HEK293 (cell line): ENCODE results near the gene MCM6.

ENCODE experiments used
- CTCF ChIA-PET: fragments of 350-600 bp; formaldehyde crosslinking; extraction: SDS; loops from one replicate; lab custom pipeline; 2021; ENCODE audit warnings: antibody characterized with exemption; lab: Yijun Ruan, JAX
- POLR2A ChIA-PET: fragments of 300-600 bp; formaldehyde crosslinking; extraction: SDS; loops from one replicate; lab custom pipeline; 2020; ENCODE audit warnings: antibody characterized with exemption, inconsistent platforms; lab: Yijun Ruan, JAX
- H3K27ac ChIP-seq: fragments of 200-500 bp; sonication (Bioruptor generic); 2 replicates; pipeline ENCODE4 v1.5.1; 2014; ENCODE audit warnings: low read depth, low read length, control low read depth, inconsistent platforms; ENCODE audit errors: extremely low read depth
- H3K36me3 ChIP-seq, 2 experiments: fragments of 200-500 bp in 1 of 2; sonication (Bioruptor generic) in 1 of 2; 1 replicate in 1 of 2; 2 replicates in 1 of 2; pipeline ENCODE4 v1.5.1; 2014 to 2017; ENCODE audit warnings: inconsistent platforms in 2 of 2, low read length in 2 of 2; ENCODE audit not compliant: control insufficient read depth in 2 of 2, insufficient read depth in 1 of 2
- H3K4me1 ChIP-seq: fragments of 200-500 bp; sonication (Bioruptor generic); 2 replicates; pipeline ENCODE4 v1.5.1; 2014; ENCODE audit warnings: mild to moderate bottlenecking, low read length, inconsistent platforms; ENCODE audit not compliant: control insufficient read depth, insufficient read depth
- H3K4me3 ChIP-seq: 2 replicates; pipeline ENCODE4 v1.5.1; 2011; ENCODE audit warnings: low read depth, mild to moderate bottlenecking, control low read depth, low read length, moderate library complexity
- H3K9me3 ChIP-seq: fragments of 200-500 bp; sonication (Bioruptor generic); 2 replicates; pipeline ENCODE4 v1.5.1; 2014; ENCODE audit warnings: low read depth, low read length, inconsistent platforms; ENCODE audit not compliant: control insufficient read depth, insufficient read depth
- EGR2 ChIP-seq: fragments of 450-650 bp; formaldehyde crosslinking; IDR thresholded peaks from 2 replicates; pipeline ENCODE4 v1.5.1; 2016; ENCODE audit warnings: low read depth, missing biosample characterization, missing genetic modification characterization
- GLI4 ChIP-seq: fragments of 450-650 bp; formaldehyde crosslinking; IDR thresholded peaks from 2 replicates; pipeline ENCODE4 v1.5.1; 2016; ENCODE audit warnings: missing biosample characterization, missing genetic modification characterization
- HOXA7 ChIP-seq: sonication (generic); formaldehyde crosslinking; IDR thresholded peaks from 2 replicates; pipeline ENCODE4 v1.8.1; 2022; ENCODE audit warnings: missing genetic modification reagents, borderline replicate concordance
- HOXC10 ChIP-seq: sonication (generic); formaldehyde crosslinking; IDR thresholded peaks from 2 replicates; pipeline ENCODE4 v1.8.1; 2023; ENCODE audit warnings: mild to moderate bottlenecking, missing genetic modification reagents
- IKZF3 ChIP-seq: fragments of 450-650 bp; IDR thresholded peaks from 2 replicates; pipeline ENCODE4 v1.5.0; 2018; ENCODE audit warnings: missing biosample characterization, mild to moderate bottlenecking, missing genetic modification characterization, moderate library complexity
- KLF16 ChIP-seq: fragments of 450-650 bp; formaldehyde crosslinking; IDR thresholded peaks from 2 replicates; pipeline ENCODE4 v1.5.1; 2017; ENCODE audit warnings: missing biosample characterization, missing genetic modification characterization
- KLF8 ChIP-seq: fragments of 450-650 bp; formaldehyde crosslinking; IDR thresholded peaks from 2 replicates; pipeline ENCODE4 v1.5.1; 2016; ENCODE audit warnings: missing biosample characterization, missing genetic modification characterization
- KLF9 ChIP-seq: fragments of 450-650 bp; formaldehyde crosslinking; IDR thresholded peaks from 2 replicates; pipeline ENCODE4 v1.5.1; 2016; ENCODE audit warnings: missing biosample characterization, missing genetic modification characterization, low read depth
- PBX3 ChIP-seq: sonication (generic); formaldehyde crosslinking; IDR thresholded peaks from 2 replicates; pipeline ENCODE4 v1.8.1; 2022; ENCODE audit warnings: mild to moderate bottlenecking, moderate library complexity, missing genetic modification reagents
- SCRT1 ChIP-seq: fragments of 450-650 bp; formaldehyde crosslinking; IDR thresholded peaks from 2 replicates; pipeline ENCODE4 v1.5.1; 2016; ENCODE audit warnings: missing biosample characterization, missing genetic modification characterization, borderline replicate concordance
- SCRT2 ChIP-seq: fragments of 450-650 bp; formaldehyde crosslinking; IDR thresholded peaks from 2 replicates; pipeline ENCODE4 v1.5.1; 2016; ENCODE audit warnings: missing biosample characterization, missing genetic modification characterization
- SP2 ChIP-seq: fragments of 450-650 bp; formaldehyde crosslinking; IDR thresholded peaks from 2 replicates; pipeline ENCODE4 v1.5.1; 2016; ENCODE audit warnings: missing biosample characterization, missing genetic modification characterization
- SP3 ChIP-seq: fragments of 450-650 bp; formaldehyde crosslinking; IDR thresholded peaks from 2 replicates; pipeline ENCODE4 v1.5.1; 2016; ENCODE audit warnings: missing biosample characterization, missing genetic modification characterization
- ZBTB1 ChIP-seq: fragments of 450-650 bp; formaldehyde crosslinking; IDR thresholded peaks from 2 replicates; pipeline ENCODE4 v1.5.1; 2016; ENCODE audit warnings: missing biosample characterization, missing genetic modification characterization
- ZBTB8A ChIP-seq: fragments of 450-650 bp; formaldehyde crosslinking; IDR thresholded peaks from 2 replicates; pipeline ENCODE4 v1.5.1; 2016; ENCODE audit warnings: missing biosample characterization, missing genetic modification characterization
- ZFHX2 ChIP-seq: fragments of 450-650 bp; formaldehyde crosslinking; conservative IDR thresholded peaks from 2 replicates; pipeline ENCODE4 v1.5.1; 2016; ENCODE audit warnings: missing biosample characterization, missing genetic modification characterization
- ZFP37 ChIP-seq: fragments of 450-650 bp; formaldehyde crosslinking; IDR thresholded peaks from 2 replicates; pipeline ENCODE4 v1.5.1; 2016; ENCODE audit warnings: missing biosample characterization, missing genetic modification characterization
- ZNF121 ChIP-seq: fragments of 450-650 bp; formaldehyde crosslinking; IDR thresholded peaks from 2 replicates; pipeline ENCODE4 v1.5.1; 2016; ENCODE audit warnings: missing biosample characterization, missing genetic modification characterization
- ZNF146 ChIP-seq: fragments of 450-650 bp; formaldehyde crosslinking; IDR thresholded peaks from 2 replicates; pipeline ENCODE4 v1.5.1; 2016; ENCODE audit warnings: missing biosample characterization, missing genetic modification characterization
- ZNF157 ChIP-seq: fragments of 450-650 bp; formaldehyde crosslinking; IDR thresholded peaks from 2 replicates; pipeline ENCODE4 v1.5.1; 2016; ENCODE audit warnings: missing biosample characterization, missing genetic modification characterization
- ZNF184 ChIP-seq: fragments of 450-650 bp; IDR thresholded peaks from 2 replicates; pipeline ENCODE4 v1.5.1; 2018; ENCODE audit warnings: missing biosample characterization, mild to moderate bottlenecking, missing genetic modification characterization
- ZNF202 ChIP-seq: fragments of 450-650 bp; formaldehyde crosslinking; IDR thresholded peaks from 2 replicates; pipeline ENCODE4 v1.5.1; 2016; ENCODE audit warnings: missing biosample characterization, missing genetic modification characterization, borderline replicate concordance
- ZNF341 ChIP-seq: fragments of 450-650 bp; formaldehyde crosslinking; IDR thresholded peaks from 2 replicates; pipeline ENCODE4; 2016; ENCODE audit warnings: low read depth, missing biosample characterization, missing genetic modification characterization
- ZNF544 ChIP-seq: fragments of 450-650 bp; formaldehyde crosslinking; IDR thresholded peaks from 2 replicates; pipeline ENCODE4 v1.5.0; 2017; ENCODE audit warnings: missing biosample characterization, missing genetic modification characterization
- ZNF549 ChIP-seq: fragments of 450-650 bp; IDR thresholded peaks from 2 replicates; pipeline ENCODE4 v1.5.1; 2018; ENCODE audit warnings: missing biosample characterization, missing genetic modification characterization, mild to moderate bottlenecking, inconsistent platforms, moderate library complexity
- ZNF555 ChIP-seq: fragments of 450-650 bp; formaldehyde crosslinking; conservative IDR thresholded peaks from 2 replicates; pipeline ENCODE4 v1.5.1; 2017; ENCODE audit warnings: missing biosample characterization, mild to moderate bottlenecking, missing genetic modification characterization, inconsistent platforms
- ZNF571 ChIP-seq: fragments of 450-650 bp; formaldehyde crosslinking; IDR thresholded peaks from 2 replicates; pipeline ENCODE4 v1.5.0; 2017; ENCODE audit warnings: missing biosample characterization, missing genetic modification characterization
- ZNF596 ChIP-seq: fragments of 450-650 bp; IDR thresholded peaks from 2 replicates; pipeline ENCODE4 v1.5.0; 2018; ENCODE audit warnings: missing biosample characterization, mild to moderate bottlenecking, missing genetic modification characterization, moderate library complexity
- ZNF626 ChIP-seq: fragments of 450-650 bp; sonication (Bioruptor Pico); formaldehyde crosslinking; IDR thresholded peaks from 2 replicates; pipeline ENCODE4 v1.5.1; 2018; ENCODE audit warnings: missing biosample characterization, missing genetic modification characterization, inconsistent platforms
- ZXDB ChIP-seq: fragments of 450-650 bp; formaldehyde crosslinking; IDR thresholded peaks from 2 replicates; pipeline ENCODE4 v1.5.1; 2016; ENCODE audit warnings: missing biosample characterization, missing genetic modification characterization
- TF ChIP-seq, protein P1 (sequence below): fragments of 450-650 bp; formaldehyde crosslinking; IDR thresholded peaks from 2 replicates; pipeline ENCODE4 v1.5.1; 2017; ENCODE audit warnings: missing biosample characterization, mild to moderate bottlenecking, missing genetic modification characterization, moderate library complexity
- TF ChIP-seq, protein P2 (sequence below): fragments of 450-650 bp; formaldehyde crosslinking; optimal IDR thresholded peaks from 2 replicates; pipeline ENCODE3; 2016; ENCODE audit warnings: missing biosample characterization, mild to moderate bottlenecking, missing genetic modification characterization
- TF ChIP-seq, protein P3 (sequence below): fragments of 450-650 bp; formaldehyde crosslinking; IDR thresholded peaks from 2 replicates; pipeline ENCODE4 v1.5.1; 2016; ENCODE audit warnings: missing biosample characterization, missing genetic modification characterization
- TF ChIP-seq, protein P4 (sequence below): fragments of 450-650 bp; formaldehyde crosslinking; IDR thresholded peaks from 2 replicates; pipeline ENCODE4 v1.5.1; 2017; ENCODE audit warnings: missing biosample characterization, missing genetic modification characterization

The MCM6 gene

DNA sequence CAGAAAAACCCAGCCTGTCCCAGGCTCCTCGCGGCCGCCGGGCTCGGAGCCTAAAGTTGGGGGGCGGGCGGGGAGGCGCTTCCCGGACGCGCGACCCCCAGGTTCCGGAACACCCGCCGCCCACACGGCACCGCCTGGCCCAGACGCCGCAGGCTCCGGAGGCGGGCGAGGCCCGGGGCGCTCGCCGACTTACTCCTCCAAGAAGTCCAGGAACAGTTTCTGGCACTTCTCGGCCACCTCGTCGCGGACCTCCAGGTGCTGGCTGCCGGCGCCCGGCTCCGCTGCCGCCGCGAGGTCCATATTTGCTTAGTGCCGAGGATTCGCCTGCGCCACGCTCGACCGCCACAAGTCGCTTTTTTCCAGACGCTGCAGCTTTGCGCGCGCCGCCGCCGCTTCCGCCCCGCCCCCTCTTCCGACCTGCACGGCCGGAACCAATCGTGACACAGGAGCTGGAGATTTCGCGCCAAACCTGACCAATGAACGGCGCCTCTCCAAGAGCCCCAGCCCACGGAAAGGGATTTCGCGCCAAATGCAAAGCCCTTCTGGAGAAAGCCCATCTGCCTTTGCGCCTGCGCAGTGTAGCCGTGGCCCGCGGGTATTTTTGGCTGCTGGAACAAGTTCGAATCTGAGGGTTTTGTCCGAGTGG is at the start of gene MCM6:
Gene MCM6, minus strand, starts transcription at position 378 of the 646 bp plus-strand sequence. Its CDS starts 78 bp downstream, at position 300.
- Histone ChIP-seq H3K27ac (peak within 1 kb of the TSS; percentile 89), H3K9me3 (no peaks in the 10 kb centered on the region), H3K36me3 (peaks cover 12 to 37% of the 10 kb centered on the region in 2 experiments), H3K4me1 (peaks cover 4% of the 10 kb centered on the region; the same call in 1 of the 2 replicates), H3K4me3 (peak within 1 kb of the TSS; percentile 82)
- ChIA-PET POLR2A (interaction anchor here (0.5 to 1.8 kb wide), 5 partner anchors 8 to 109 kb away, joined by 3 to 7 read pairs (median 3); partner anchors contain the start of gene DARS1), CTCF (interaction anchor here (0.6 kb wide), 1 partner anchor 535 kb away, joined by 4 read pairs; no protein-coding TSS in a partner anchor)
- TF ChIP-seq ZNF596 (tag by site-specific recombination) = no peak
- no peak for TF ChIP-seq ZNF202
- peak; percentile 98 for TF ChIP-seq PBX3 (CRISPR knock-in tag)
- peak; percentile 92; the same call in 1 of the 2 replicates for TF ChIP-seq HOXA7 (CRISPR knock-in tag)
- TF ChIP-seq ZNF571 (tag by site-specific recombination) = no peak
- TF ChIP-seq ZNF549 (tag by site-specific recombination) = no peak
- peak; percentile 70 for TF ChIP-seq SP3
- peak; percentile 59; the same call in 1 of the 2 replicates for TF ChIP-seq KLF16 (tag by site-specific recombination)
- no peak for TF ChIP-seq ZNF555 (tag by site-specific recombination)
- TF ChIP-seq SP2 (tag by site-specific recombination) = peak; percentile 95
- TF ChIP-seq KLF9 (tag by site-specific recombination) = peak; percentile 26; the same call in 1 of the 2 replicates
- TF ChIP-seq ZNF184 (tag by site-specific recombination) = no peak
- TF ChIP-seq ZFP37 = no peak
- TF ChIP-seq ZXDB (tag by site-specific recombination) = peak; percentile 63
- TF ChIP-seq SCRT1 (tag by site-specific recombination) = no peak
- TF ChIP-seq, protein P1, sequence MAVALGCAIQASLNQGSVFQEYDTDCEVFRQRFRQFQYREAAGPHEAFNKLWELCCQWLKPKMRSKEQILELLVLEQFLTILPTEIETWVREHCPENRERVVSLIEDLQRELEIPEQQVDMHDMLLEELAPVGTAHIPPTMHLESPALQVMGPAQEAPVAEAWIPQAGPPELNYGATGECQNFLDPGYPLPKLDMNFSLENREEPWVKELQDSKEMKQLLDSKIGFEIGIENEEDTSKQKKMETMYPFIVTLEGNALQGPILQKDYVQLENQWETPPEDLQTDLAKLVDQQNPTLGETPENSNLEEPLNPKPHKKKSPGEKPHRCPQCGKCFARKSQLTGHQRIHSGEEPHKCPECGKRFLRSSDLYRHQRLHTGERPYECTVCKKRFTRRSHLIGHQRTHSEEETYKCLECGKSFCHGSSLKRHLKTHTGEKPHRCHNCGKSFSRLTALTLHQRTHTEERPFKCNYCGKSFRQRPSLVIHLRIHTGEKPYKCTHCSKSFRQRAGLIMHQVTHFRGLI (tag by site-specific recombination) = 0 out of 2 replicates have a peak, but pooled peaks have one; percentile 26
- TF ChIP-seq ZNF121 (tag by site-specific recombination) = no peak
- peak; percentile 32; the same call in 1 of the 2 replicates for TF ChIP-seq KLF8 (tag by site-specific recombination)
- TF ChIP-seq ZNF341 (tag by site-specific recombination) = peak; percentile 30; the same call in 1 of the 2 replicates
- no peak for TF ChIP-seq GLI4 (tag by site-specific recombination)
- no peak for TF ChIP-seq ZNF146 (tag by site-specific recombination)
- TF ChIP-seq, protein P2, sequence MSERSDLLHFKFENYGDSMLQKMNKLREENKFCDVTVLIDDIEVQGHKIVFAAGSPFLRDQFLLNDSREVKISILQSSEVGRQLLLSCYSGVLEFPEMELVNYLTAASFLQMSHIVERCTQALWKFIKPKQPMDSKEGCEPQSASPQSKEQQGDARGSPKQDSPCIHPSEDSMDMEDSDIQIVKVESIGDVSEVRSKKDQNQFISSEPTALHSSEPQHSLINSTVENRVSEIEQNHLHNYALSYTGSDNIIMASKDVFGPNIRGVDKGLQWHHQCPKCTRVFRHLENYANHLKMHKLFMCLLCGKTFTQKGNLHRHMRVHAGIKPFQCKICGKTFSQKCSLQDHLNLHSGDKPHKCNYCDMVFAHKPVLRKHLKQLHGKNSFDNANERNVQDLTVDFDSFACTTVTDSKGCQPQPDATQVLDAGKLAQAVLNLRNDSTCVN = peak; percentile 84
- 0 out of 2 replicates have a peak, but pooled peaks have one; percentile 42 for TF ChIP-seq IKZF3 (tag by site-specific recombination)
- no peak for TF ChIP-seq ZBTB1 (tag by site-specific recombination)
- TF ChIP-seq, protein P3, sequence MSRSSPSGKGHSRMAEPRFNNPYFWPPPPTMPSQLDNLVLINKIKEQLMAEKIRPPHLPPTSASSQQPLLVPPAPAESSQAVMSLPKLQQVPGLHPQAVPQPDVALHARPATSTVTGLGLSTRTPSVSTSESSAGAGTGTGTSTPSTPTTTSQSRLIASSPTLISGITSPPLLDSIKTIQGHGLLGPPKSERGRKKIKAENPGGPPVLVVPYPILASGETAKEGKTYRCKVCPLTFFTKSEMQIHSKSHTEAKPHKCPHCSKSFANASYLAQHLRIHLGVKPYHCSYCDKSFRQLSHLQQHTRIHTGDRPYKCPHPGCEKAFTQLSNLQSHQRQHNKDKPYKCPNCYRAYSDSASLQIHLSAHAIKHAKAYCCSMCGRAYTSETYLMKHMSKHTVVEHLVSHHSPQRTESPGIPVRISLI (tag by site-specific recombination) = peak; percentile 87
- peak; percentile 76 for TF ChIP-seq ZBTB8A (tag by site-specific recombination)
- TF ChIP-seq ZNF544 (tag by site-specific recombination) = no peak
- TF ChIP-seq HOXC10 = peak; percentile 99
- peak; percentile 68; the same call in 1 of the 2 replicates for TF ChIP-seq EGR2
- peak; percentile 82 for TF ChIP-seq ZFHX2 (tag by site-specific recombination)
- no peak for TF ChIP-seq ZNF157
- no peak for TF ChIP-seq ZNF626
- peak; percentile 57 for TF ChIP-seq SCRT2 (tag by site-specific recombination)
- TF ChIP-seq, protein P4, sequence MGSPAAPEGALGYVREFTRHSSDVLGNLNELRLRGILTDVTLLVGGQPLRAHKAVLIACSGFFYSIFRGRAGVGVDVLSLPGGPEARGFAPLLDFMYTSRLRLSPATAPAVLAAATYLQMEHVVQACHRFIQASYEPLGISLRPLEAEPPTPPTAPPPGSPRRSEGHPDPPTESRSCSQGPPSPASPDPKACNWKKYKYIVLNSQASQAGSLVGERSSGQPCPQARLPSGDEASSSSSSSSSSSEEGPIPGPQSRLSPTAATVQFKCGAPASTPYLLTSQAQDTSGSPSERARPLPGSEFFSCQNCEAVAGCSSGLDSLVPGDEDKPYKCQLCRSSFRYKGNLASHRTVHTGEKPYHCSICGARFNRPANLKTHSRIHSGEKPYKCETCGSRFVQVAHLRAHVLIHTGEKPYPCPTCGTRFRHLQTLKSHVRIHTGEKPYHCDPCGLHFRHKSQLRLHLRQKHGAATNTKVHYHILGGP (tag by site-specific recombination) = no peak
